Activated T-cell treated with anti-CD3 and anti-CD28 coated beads for 4 hours (primary cell): ENCODE results near the gene ZNF530.
A peak's percentile ranks its signal among the peaks of the same experiment; 100 is the strongest.

Source experiments
- DNase-seq: peaks from one replicate; pipeline ENCODE4 v3.0.0-alpha.2; 2020

ZNF530 gene

GRCh38 chr19:57615346-57615745 is 15.7 kb downstream of the ZNF530 start:
- DNase-seq: no peak

GRCh38 chr19:57620673-57621348 is 21.1 kb downstream of the ZNF530 start:
- DNase-seq: no peak

GRCh38 chr19:57623091-57623490 is 23.4 kb downstream of the ZNF530 start:
- DNase-seq: no peak

GRCh38 chr19:57632987-57633831 is 33.5 kb downstream of the ZNF530 start, which contains the start of gene ZNF211:
Gene ZNF211 (plus strand): TSS chr19:57633168. CDS start chr19:57633347, 179 bp downstream.
- peak; percentile 78 for DNase-seq

GRCh38 chr19:57633832-57634131 is 34.1 kb downstream of the ZNF530 start:
- DNase-seq: no peak

GRCh38 chr19:57637379-57637778 is 37.7 kb downstream of the ZNF530 start:
- DNase-seq: no peak

- DNase-seq: no peak
Measured at GRCh38 chr19:57641715-57642234, 42.1 kb downstream of the ZNF530 start.

- no peak for DNase-seq
Measured at GRCh38 chr19:57642396-57643046, 42.8 kb downstream of the ZNF530 start.

GRCh38 chr19:57643734-57644133 is 44.0 kb downstream of the ZNF530 start:
- DNase-seq: no peak

GRCh38 chr19:57648331-57649003 is 48.8 kb downstream of the ZNF530 start:
- DNase-seq: no peak

GRCh38 chr19:57651654-57651996 is 51.9 kb downstream of the ZNF530 start:
- DNase-seq: no peak

- no peak for DNase-seq
Measured at GRCh38 chr19:57653689-57654088, 54.0 kb downstream of the ZNF530 start.

GRCh38 chr19:57655443-57655842 is 55.8 kb downstream of the ZNF530 start:
- DNase-seq: no peak

GRCh38 chr19:57656346-57656745 is 56.7 kb downstream of the ZNF530 start:
- no peak for DNase-seq
